Gastroesophageal sphincter (tissue), 4 donors: ENCODE measurements around the gene PNLIPRP1. TPM values are rescaled to one million over a fixed set of nuclear protein-coding genes. Genes with fewer than 3 reads are reported as not detected.

Source experiments
- ATAC-seq: fragments of 150-250 bp; one replicate; pipeline ENCODE4 v1.9.1; 2016; ENCODE audit warnings: mild to moderate bottlenecking, moderate library complexity
- H3K27ac ChIP-seq, 4 donors: fragments of 200-600 bp; sonication (generic) in 3 of 4; 1 replicate in 3 of 4; 2 replicates in 1 of 4; pipeline ENCODE4 v1.5.1; 2016 to 2019
- H3K27me3 ChIP-seq: fragments of 200-600 bp; sonication (generic); one replicate; pipeline ENCODE4 v1.5.1; 2019
- H3K36me3 ChIP-seq, 2 donors: fragments of 200-600 bp; sonication (generic); one replicate each; pipeline ENCODE4 v1.5.1; 2019; ENCODE audit warnings: control low read depth in 1 of 2
- H3K4me1 ChIP-seq, 3 donors: fragments of 200-600 bp; sonication (generic); 1 replicate in 2 of 3; 2 replicates in 1 of 3; pipeline ENCODE4 v1.5.1; 2016 to 2019; ENCODE audit warnings: control low read depth in 2 of 3
- H3K4me3 ChIP-seq, 2 donors: fragments of 200-600 bp; sonication (generic); one replicate each; pipeline ENCODE4 v1.5.1; 2019; ENCODE audit warnings: mild to moderate bottlenecking in 1 of 2, moderate library complexity in 1 of 2
- H3K9me3 ChIP-seq, 3 donors: fragments of 200-600 bp; sonication (generic); one replicate each; pipeline ENCODE4 v1.5.1; 2017 to 2019; ENCODE audit warnings: control low read depth in 2 of 3
- EP300 ChIP-seq: sonication (generic); formaldehyde crosslinking; IDR thresholded peaks from one replicate; pipeline ENCODE4 v1.6.1; 2017; ENCODE audit warnings: antibody characterized with exemption, mild to moderate bottlenecking
- POLR2A ChIP-seq, 2 donors: fragments of 450-650 bp; IDR thresholded peaks; one replicate each; pipeline ENCODE4 v1.6.1; 2017; ENCODE audit warnings: antibody characterized with exemption in 2 of 2, mild to moderate bottlenecking in 2 of 2, moderate library complexity in 1 of 2
- POLR2AphosphoS5 ChIP-seq: sonication (generic); formaldehyde crosslinking; IDR thresholded peaks from one replicate; pipeline ENCODE4 v1.6.1; 2017; ENCODE audit warnings: antibody characterized with exemption
- WGBS, 2 donors: methylation state at CpG; one replicate each; pipeline ENCODE4 v1.1.5; 2018; ENCODE audit warnings: low coverage in 1 of 2; 5-methylcytosine and 5-hydroxymethylcytosine counted together
- total RNA-seq, 4 donors: library from RNA; depleted of rRNA; stranded (reverse); fragments of >200 nt; gene quantifications; one replicate each; pipeline ENCODE4 v1.1.0, GENCODE V29; 2016
- TF ChIP-seq, protein P1 (sequence below), 4 experiments: fragments of 200-600 bp in 2 of 4; fragments of 450-650 bp in 2 of 4; sonication (generic) in 1 of 4; IDR thresholded peaks; one replicate each; pipeline ENCODE4 v1.5.1; 2017 to 2019; ENCODE audit warnings: antibody characterized with exemption in 4 of 4, mild to moderate bottlenecking in 2 of 4, moderate library complexity in 2 of 4

PNLIPRP1 gene
- total RNA-seq, 4 donors from 2014 or later, result not detected

DNA sequence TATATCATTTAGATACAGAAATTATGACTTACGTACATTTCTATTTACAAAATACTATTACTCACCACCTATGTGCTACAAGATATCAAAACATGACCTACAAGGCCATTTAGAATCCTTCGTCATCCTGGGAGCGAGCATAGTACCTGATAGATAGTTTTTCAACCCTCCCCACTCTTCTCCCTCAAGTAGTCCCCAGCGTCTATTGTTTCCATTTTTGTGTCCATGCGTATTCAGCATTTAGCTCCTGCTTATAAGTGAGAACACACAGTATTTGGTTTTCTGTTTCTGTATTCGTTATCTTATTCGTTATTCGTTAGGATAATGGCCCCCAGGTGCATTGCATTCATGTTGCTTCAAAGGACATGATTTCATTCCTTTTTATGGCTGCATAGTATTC is 58.1 kb downstream of the PNLIPRP1 start:
- WGBS, 2 donors, result 65 to 71% methylated on average over 8 of the region's 8 CpGs
- no peaks in the 10 kb centered on the region for H3K4me1 ChIP-seq
- ATAC-seq, result no peak

DNA sequence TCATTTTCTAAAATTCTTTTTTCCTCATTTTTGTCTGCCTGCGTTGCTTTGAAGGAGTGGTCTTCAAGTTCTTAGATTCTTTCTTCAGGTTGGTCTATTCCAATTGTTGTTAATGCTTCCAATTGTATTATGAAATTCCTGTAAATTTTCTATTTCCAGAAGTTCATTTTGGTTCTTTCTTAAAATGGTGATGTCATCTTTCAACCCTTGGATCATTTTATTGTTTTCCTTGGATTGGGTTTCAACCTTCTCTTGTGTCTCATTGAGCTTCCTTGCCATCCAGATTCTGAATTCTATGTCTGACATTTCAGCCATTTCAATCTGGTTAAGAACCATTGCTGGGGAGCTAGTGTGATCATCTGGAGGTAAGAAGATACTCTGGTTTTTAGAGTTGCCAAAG is 63.1 kb downstream of the PNLIPRP1 start:
- Histone ChIP-seq H3K27me3 (peaks cover 15% of the 10 kb centered on the region), H3K9me3 (peaks cover 0 to 8% (median 0%) of the 10 kb centered on the region in 3 donors), H3K4me3 (no peak overlapping the region), H3K4me1 (no peaks in the 10 kb centered on the region), H3K27ac (no peak overlapping the region), H3K36me3 (no peaks in the 10 kb centered on the region)
- ATAC-seq, result no peak
- 83 to 86% methylated on average over 1 of the region's 1 CpG for WGBS, 2 donors
- TF ChIP-seq POLR2A (IDR thresholded peaks at IDR 0.05), result no peak
- no peak for TF ChIP-seq POLR2AphosphoS5
- TF ChIP-seq, protein P1, sequence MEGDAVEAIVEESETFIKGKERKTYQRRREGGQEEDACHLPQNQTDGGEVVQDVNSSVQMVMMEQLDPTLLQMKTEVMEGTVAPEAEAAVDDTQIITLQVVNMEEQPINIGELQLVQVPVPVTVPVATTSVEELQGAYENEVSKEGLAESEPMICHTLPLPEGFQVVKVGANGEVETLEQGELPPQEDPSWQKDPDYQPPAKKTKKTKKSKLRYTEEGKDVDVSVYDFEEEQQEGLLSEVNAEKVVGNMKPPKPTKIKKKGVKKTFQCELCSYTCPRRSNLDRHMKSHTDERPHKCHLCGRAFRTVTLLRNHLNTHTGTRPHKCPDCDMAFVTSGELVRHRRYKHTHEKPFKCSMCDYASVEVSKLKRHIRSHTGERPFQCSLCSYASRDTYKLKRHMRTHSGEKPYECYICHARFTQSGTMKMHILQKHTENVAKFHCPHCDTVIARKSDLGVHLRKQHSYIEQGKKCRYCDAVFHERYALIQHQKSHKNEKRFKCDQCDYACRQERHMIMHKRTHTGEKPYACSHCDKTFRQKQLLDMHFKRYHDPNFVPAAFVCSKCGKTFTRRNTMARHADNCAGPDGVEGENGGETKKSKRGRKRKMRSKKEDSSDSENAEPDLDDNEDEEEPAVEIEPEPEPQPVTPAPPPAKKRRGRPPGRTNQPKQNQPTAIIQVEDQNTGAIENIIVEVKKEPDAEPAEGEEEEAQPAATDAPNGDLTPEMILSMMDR (IDR thresholded peaks at IDR 0.05), result no peak
- TF ChIP-seq EP300, result no peak

More for the DNA sequence above, 58.1 kb downstream of the PNLIPRP1 start:
- peaks cover 0 to 8% (median 0%) of the 10 kb centered on the region in 3 donors for H3K9me3 ChIP-seq
- no peak overlapping the region for H3K27ac ChIP-seq
- TF ChIP-seq POLR2A (IDR thresholded peaks at IDR 0.05), result no peak
- no peak for TF ChIP-seq POLR2AphosphoS5
- no peak for TF ChIP-seq EP300
- TF ChIP-seq, protein P1 (IDR thresholded peaks at IDR 0.05), result no peak
- H3K27me3 ChIP-seq, result peaks cover 9% of the 10 kb centered on the region
- H3K36me3 ChIP-seq, result no peaks in the 10 kb centered on the region
- no peak overlapping the region for H3K4me3 ChIP-seq

DNA sequence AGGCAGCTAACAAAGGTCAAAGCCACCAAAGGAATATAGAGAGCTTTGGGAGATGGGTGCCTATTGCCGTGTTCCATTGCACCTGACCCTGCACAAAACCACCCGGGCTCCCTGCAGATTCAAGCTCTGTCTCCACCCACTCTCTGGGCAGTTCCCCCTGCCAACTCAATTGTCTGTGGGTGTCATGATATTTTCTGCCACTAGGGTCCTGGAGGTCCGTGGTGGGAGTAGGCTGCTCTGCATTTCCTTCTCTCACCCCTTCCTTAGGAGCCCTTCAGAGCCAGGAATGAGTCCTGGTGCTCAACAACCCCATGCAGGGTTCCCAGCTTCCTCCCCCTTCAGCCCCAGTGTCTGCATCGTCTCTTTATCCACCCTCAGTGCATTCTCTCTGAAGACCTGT is 64.1 kb downstream of the PNLIPRP1 start:
- 53 to 56% methylated on average over 3 to 4 of the region's 4 CpGs for WGBS, 2 donors
- no peak for ATAC-seq
- Histone ChIP-seq H3K27me3 (peaks cover 15% of the 10 kb centered on the region), H3K27ac (no peak overlapping the region), H3K9me3 (peaks cover 0 to 8% (median 0%) of the 10 kb centered on the region in 3 donors), H3K4me3 (no peak overlapping the region), H3K36me3 (no peaks in the 10 kb centered on the region), H3K4me1 (no peaks in the 10 kb centered on the region)
- TF ChIP-seq, protein P1 (IDR thresholded peaks at IDR 0.05), result no peak
- TF ChIP-seq POLR2A (IDR thresholded peaks at IDR 0.05), result no peak
- TF ChIP-seq POLR2AphosphoS5, result no peak

DNA sequence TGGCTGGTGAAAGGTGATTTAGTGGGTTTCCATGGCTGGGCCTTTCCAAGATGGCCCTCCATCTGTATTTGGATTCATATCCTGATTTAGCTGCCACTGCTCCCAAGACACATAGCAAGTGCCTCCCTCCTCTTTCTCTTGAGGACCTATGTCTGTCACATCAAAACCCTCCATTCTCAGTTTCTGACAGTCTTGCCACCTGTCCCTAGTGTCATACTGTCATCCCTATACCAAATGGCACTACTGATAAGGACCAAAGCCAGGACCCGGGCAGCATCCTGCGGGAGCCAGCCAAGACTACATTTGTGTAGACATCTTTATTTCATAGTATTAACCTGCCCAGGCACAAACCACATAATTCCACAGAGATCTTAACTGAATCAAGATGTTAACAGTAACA is 64.8 kb downstream of the PNLIPRP1 start:
- H3K27ac ChIP-seq, result no peak overlapping the region
- TF ChIP-seq POLR2A (IDR thresholded peaks at IDR 0.05) (no peak), POLR2AphosphoS5 (no peak), EP300 (no peak)
- TF ChIP-seq, protein P1 (IDR thresholded peaks at IDR 0.05), result no peak
- H3K36me3 ChIP-seq, result no peaks in the 10 kb centered on the region
- peaks cover 15% of the 10 kb centered on the region for H3K27me3 ChIP-seq
- H3K9me3 ChIP-seq, result peaks cover 0 to 7% (median 0%) of the 10 kb centered on the region in 3 donors
- 80 to 100% methylated on average over 1 to 2 of the region's 2 CpGs for WGBS, 2 donors
- ATAC-seq, result no peak
- H3K4me3 ChIP-seq, result no peak overlapping the region
- H3K4me1 ChIP-seq, result no peaks in the 10 kb centered on the region

DNA sequence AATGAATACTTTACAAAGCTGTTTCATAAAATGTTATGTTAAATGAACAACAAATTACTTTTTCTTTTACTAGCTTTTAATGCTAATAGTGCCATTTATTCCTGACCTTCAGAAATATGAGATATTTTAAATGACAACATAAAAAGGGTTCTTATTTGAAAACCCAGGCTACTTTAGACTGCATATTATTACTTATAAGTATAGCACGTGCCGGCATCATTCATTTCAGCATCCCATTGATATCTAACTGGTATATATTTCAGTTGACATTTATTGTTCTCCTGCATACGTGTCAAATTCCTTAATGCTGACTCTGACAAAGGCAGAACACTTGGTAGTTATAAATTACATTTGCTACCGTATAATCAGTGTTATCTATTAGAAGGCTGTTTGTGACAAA is 65.3 kb downstream of the PNLIPRP1 start:
- H3K4me1 ChIP-seq, result no peaks in the 10 kb centered on the region
- no peaks in the 10 kb centered on the region for H3K36me3 ChIP-seq
- peaks cover 15% of the 10 kb centered on the region for H3K27me3 ChIP-seq
- no peak for TF ChIP-seq EP300
- no peak for TF ChIP-seq POLR2AphosphoS5
- TF ChIP-seq, protein P1 (IDR thresholded peaks at IDR 0.05), result no peak
- no peak for TF ChIP-seq POLR2A (IDR thresholded peaks at IDR 0.05)
- no peak overlapping the region for H3K4me3 ChIP-seq
- no peak for ATAC-seq
- H3K9me3 ChIP-seq, result peaks cover 0 to 3% (median 0%) of the 10 kb centered on the region in 3 donors
- WGBS, 2 donors, result 88 to 89% methylated on average over 4 of the region's 4 CpGs
- H3K27ac ChIP-seq, result no peak overlapping the region
